WI38 (cell line): Measurements from ENCODE around the gene ASIC4.

ENCODE experiments used
- H3K4me3 ChIP-seq: 2 replicates; pipeline ENCODE4 v1.5.1; 2011; ENCODE audit warnings: low read depth, mild to moderate bottlenecking, control low read depth, low read length
- CTCF ChIP-seq: IDR thresholded peaks from 2 replicates; pipeline ENCODE4 v1.5.1; 2012; ENCODE audit warnings: low read depth, mild to moderate bottlenecking, control low read depth, low read length

Gene ASIC4

GRCh38 chr2:219557791-219558785 lies 43.8 kb downstream of the ASIC4 start:
- TF ChIP-seq CTCF, result no peak
- no peak overlapping the region for H3K4me3 ChIP-seq

GRCh38 chr2:219559156-219559915 lies 45.1 kb downstream of the ASIC4 start:
- no peak overlapping the region for H3K4me3 ChIP-seq
- TF ChIP-seq CTCF, result no peak

GRCh38 chr2:219560037-219560892 lies 46.0 kb downstream of the ASIC4 start:
- no peak overlapping the region for H3K4me3 ChIP-seq
- TF ChIP-seq CTCF, result peak; percentile 78

- no peak overlapping the region for H3K4me3 ChIP-seq
- TF ChIP-seq CTCF, result no peak
Measured at GRCh38 chr2:219560893-219561178, 46.6 kb downstream of the ASIC4 start.

- H3K4me3 ChIP-seq, result no peak overlapping the region
- no peak for TF ChIP-seq CTCF
Measured at GRCh38 chr2:219561179-219562048, 47.1 kb downstream of the ASIC4 start.
